Mucosa of rectum (tissue), 2 donors: ENCODE measurements around the gene GGT1.
"Not testable (repeated sequence)": the region's sequence is repeated elsewhere in the genome, so short reads cannot be mapped to it uniquely, and the experiment has no call there.

ENCODE experiments used
- H3K27ac ChIP-seq, 2 donors: one replicate each; pipeline ENCODE4 v1.7.0; 2013; ENCODE audit warnings: inconsistent platforms in 2 of 2, low read depth in 2 of 2, low read length in 2 of 2
- H3K27me3 ChIP-seq, 2 donors: one replicate each; pipeline ENCODE4 v1.7.0; 2013; ENCODE audit warnings: low read length in 2 of 2; ENCODE audit not compliant: control insufficient read depth in 2 of 2, insufficient read depth in 2 of 2
- H3K36me3 ChIP-seq, 2 donors: one replicate each; pipeline ENCODE4 v1.7.0; 2013; ENCODE audit warnings: low read length in 2 of 2; ENCODE audit not compliant: control insufficient read depth in 2 of 2, insufficient read depth in 2 of 2
- H3K4me1 ChIP-seq, 2 donors: one replicate each; pipeline ENCODE4 v1.7.0; 2013; ENCODE audit warnings: low read length in 2 of 2, mild to moderate bottlenecking in 1 of 2; ENCODE audit not compliant: control insufficient read depth in 2 of 2, insufficient read depth in 2 of 2
- H3K4me3 ChIP-seq, 2 donors: one replicate each; pipeline ENCODE4 v1.7.0; 2013; ENCODE audit warnings: low read length in 2 of 2
- H3K9ac ChIP-seq, 2 donors: one replicate each; pipeline ENCODE4 v1.7.0; 2013; ENCODE audit warnings: low read length in 2 of 2, low read depth in 1 of 2, mild to moderate bottlenecking in 1 of 2
- H3K9me3 ChIP-seq, 2 donors: one replicate each; pipeline ENCODE4 v1.7.0; 2013; ENCODE audit warnings: low read length in 2 of 2; ENCODE audit not compliant: control insufficient read depth in 2 of 2
- donor health status: healthy.
- donor health status: Normal muscosa, but diverticular disease.

Gene GGT1

DNA sequence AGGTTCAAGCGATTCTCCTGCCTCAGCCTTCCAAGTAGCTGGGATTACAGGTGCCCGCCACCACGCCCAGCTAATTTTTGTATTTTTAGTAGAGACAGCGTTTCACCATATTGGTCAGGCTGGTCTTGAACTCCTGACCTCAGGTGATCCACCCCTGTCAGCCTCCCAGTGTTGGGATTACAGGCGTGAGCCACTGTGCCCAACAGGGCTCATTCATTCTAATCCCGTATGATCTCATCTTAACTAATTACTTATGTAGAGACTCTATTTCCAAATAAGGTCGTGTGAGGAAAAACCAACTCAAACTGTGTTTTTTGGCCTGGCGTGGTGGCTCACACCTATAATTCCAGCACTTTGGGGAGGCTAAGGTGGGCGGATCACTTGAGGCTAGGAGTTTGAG is 5.9 kb upstream of the GGT1 start:
- peaks cover 18 to 27% of the 10 kb centered on the region in 2 donors for H3K4me1 ChIP-seq
- H3K27me3 ChIP-seq, H3K36me3 ChIP-seq, H3K9ac ChIP-seq, H3K9me3 ChIP-seq, H3K4me3 ChIP-seq, H3K27ac ChIP-seq: not testable (repeated sequence)

DNA sequence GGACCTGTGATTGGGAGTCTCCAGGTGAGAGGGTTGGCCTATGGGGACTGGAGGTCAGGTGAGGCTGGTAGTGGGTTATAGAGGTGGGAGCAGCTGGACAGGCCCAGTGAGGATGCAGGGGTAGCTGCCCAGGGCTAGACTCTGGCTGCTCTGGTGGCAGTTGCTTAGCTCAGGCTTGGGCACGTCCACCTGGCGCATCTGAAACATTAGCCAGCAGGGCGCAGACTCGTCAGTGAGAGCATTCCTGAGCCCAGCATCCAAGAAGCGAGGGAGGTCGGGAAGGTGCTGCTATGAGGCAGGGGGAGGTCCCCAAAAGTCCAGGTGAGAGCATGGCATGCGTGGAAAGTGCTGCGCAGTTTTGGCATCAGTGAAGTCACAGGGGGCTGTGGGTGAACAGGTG is 3.5 kb upstream of the GGT1 start:
- H3K36me3 ChIP-seq, result no peaks in the 10 kb centered on the region
- H3K27ac ChIP-seq, result no peak overlapping the region
- no peak overlapping the region for H3K9ac ChIP-seq
- H3K27me3 ChIP-seq, result no peaks in the 10 kb centered on the region
- H3K9me3 ChIP-seq, result no peaks in the 10 kb centered on the region
- no peak overlapping the region for H3K4me3 ChIP-seq
- peaks cover 15 to 17% of the 10 kb centered on the region in 2 donors for H3K4me1 ChIP-seq

DNA sequence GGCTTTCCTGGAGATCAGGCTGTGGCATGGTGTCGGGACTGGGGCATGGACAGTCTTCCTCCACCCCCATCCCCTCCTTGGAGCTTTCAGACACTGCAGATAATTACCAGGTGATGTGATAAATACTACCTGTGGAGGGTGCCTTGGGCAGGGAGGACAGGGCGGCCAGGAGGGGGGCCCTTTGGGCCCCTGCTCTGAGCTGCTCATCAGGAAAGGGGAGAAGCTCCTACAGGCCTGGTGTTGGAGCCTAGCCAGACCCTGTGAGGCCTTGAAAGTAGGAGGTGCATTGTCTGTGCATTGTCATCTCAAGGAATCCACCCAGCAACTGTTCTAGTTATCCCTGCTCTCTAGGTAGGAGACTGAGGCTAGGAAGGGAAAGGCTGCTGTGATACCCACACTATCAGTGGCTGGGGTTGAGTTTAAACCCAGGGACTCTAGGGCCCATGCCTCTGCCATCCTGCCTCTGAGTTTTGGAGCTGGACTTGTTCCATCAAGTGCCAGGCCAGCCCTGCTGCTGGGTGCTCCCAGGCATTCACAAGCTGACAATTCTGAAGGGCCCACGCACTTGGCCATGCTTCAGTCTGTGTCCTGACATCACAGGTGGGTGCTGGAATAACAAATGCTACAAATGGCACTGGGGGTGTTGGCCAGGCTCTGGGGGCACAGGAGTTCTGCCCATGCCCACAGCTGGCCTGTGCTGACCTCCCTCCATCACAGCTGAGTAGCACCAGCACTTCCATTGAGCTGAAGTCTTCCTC is 2.9 kb upstream of the GGT1 start:
- not testable (repeated sequence) for H3K4me3 ChIP-seq, H3K27ac ChIP-seq, H3K9me3 ChIP-seq, H3K27me3 ChIP-seq, H3K36me3 ChIP-seq, H3K9ac ChIP-seq
- H3K4me1 ChIP-seq, result peaks cover 15 to 16% of the 10 kb centered on the region in 2 donors

DNA sequence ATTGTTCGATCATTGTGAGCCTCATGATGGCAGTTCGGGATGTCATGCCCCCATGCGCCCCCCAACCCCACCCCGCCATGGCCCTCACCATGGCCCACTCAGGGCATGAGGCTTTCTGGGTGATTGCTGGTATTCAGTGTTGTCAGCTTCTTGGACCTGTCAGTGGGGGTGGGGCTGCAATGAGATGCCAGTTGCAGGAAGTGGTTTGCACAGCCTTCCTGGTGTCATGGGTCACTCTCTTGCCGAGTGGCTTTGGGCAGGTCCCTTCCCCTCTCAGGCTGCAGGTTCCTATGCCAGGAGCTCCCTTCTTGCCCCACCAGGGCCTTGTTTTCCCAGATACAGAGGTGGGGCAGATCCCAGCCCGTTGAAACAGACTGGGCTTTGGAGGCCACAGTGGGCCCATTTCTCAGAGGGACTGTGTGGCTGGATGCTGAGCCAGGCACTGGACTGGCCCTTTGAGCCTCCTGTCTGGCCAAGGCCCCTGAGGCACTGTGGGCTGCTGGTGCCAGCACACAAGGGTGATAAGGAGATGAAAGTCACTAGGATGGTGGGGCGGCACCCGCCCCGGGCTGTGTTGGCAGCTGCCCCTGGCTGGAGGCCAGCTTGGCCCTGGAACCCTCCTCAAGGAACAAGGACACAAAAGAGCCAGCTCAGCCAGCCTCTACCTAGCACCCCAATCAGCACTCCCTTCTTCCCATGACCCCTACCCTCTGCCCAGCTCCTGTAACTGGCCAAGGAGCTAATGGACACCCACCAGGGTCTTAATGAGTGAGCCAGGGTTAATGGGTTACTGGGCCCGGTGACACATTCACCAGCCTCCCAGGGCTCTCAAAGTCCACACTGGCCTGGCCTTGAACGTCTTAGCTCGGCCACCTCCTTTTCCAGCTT is 1.5 kb upstream of the GGT1 start:
- Histone ChIP-seq H3K9me3 (no peaks in the 10 kb centered on the region), H3K36me3 (no peaks in the 10 kb centered on the region), H3K27ac (peak overlapping the region; percentile 67 to 80), H3K4me3 (no peak overlapping the region), H3K4me1 (peaks cover 15 to 16% of the 10 kb centered on the region in 2 donors), H3K9ac (peak overlapping the region in 1 of 2 donors; percentile 44), H3K27me3 (no peaks in the 10 kb centered on the region)

DNA sequence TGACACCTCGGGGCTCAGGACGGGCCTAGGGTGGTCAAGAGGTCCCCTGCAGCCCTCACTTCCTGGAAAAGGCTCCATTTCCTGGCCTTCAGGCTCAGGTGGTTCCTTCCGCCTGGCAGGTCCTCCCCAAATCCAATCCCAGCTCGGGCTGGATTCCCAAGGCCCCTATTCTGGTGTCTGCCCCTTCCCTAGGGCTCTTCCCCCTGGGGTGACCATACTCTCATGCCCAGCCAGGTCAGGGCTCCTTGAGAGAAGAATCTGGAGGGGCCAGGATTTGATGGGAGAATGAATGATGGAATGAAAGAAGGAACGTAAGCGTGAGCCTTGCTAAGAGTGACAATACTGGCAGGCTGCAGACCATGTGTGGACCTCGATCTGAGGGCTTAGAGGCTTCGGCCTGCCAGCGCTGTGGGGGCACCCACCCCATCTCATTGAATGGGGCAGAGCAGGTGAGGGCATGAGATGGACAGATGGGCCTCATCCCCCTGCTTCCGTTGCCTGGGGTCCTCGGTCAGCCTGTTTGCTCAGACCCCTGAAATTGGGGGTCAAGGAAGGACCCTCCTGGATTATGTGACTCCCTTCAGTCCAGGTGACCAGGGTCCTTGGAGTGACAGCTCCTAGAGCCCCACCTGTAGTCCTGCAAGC is 766 bp upstream of the GGT1 start:
- H3K4me1 ChIP-seq, result peaks cover 15 to 16% of the 10 kb centered on the region in 2 donors
- not testable (repeated sequence) for H3K9me3 ChIP-seq, H3K27me3 ChIP-seq, H3K36me3 ChIP-seq, H3K4me3 ChIP-seq
- H3K27ac ChIP-seq, result peak overlapping the region; percentile 67 to 80
- peak overlapping the region in 1 of 2 donors; percentile 44 for H3K9ac ChIP-seq

DNA sequence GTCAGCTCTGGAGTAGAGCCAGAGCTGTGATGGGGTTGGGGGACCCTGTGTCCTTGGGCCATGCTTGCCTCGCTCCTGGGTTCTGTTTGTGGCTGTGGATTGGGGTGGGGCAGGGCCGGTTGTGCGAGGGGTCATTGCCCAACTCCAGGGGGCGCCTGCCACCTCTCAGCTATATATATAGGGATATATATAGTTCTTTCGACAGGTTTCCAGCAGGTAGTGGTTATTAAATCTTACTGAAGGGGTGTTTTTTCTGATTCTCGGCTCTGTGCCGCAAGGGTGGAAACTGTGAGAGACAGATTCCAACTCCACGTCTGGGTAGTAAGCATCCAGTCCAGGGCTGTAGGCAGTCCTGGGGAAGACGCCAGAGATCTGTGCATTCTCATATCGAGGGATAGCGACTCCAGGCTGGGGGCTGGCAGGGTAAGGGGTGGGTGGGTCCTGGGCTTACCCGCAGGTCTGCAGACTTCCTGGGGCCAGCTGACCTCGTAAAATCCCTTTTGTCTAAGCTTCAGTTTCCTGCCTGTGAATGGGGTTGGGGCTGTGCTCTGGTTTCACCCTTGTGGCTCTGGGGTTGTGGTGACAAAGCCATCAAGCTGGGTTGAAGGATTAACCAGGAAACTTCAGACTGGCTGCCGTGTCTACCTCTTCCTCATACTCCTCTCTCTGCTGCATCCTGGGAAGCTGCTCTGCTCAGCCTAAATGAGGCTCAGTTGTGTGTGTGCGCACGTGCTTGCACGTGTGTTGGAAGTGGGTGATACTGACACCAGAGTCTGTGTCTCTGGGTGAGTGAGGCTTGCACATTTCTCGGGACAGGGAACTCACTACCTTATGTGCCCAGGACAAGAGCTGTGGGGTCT is 1.0 kb downstream of the GGT1 start:
- H3K27ac ChIP-seq, result peak overlapping the region; percentile 52 to 58
- peak overlapping the region in 1 of 2 donors; percentile 47 for H3K9ac ChIP-seq

DNA sequence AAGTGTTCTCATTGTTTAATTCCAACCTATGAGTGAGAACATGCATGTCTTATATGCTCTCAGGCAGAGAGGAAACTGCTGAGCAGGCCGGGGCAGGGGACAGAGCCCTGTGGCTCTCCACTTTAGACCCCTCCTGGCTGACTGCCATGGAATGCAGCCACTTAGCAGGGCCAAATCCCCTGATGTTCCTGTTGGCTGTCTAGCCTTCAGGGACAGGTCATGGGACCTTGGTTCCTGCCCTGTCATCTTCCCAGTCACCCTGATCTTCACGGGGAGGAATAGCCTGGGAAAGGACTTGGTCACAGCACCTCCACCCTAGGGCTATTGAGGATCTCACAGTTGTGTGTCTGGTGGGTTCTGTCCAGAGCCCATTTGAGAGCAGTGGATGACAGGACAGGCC is 3.3 kb downstream of the GGT1 start:
- H3K9me3 ChIP-seq, H3K9ac ChIP-seq, H3K27me3 ChIP-seq, H3K36me3 ChIP-seq, H3K27ac ChIP-seq, H3K4me3 ChIP-seq: not testable (repeated sequence)
- peaks cover 10 to 16% of the 10 kb centered on the region in 2 donors for H3K4me1 ChIP-seq

More for the DNA sequence above, 1.0 kb downstream of the GGT1 start:
- not testable (repeated sequence) for H3K36me3 ChIP-seq, H3K9me3 ChIP-seq, H3K4me3 ChIP-seq, H3K27me3 ChIP-seq
- H3K4me1 ChIP-seq, result peaks cover 15 to 16% of the 10 kb centered on the region in 2 donors

DNA sequence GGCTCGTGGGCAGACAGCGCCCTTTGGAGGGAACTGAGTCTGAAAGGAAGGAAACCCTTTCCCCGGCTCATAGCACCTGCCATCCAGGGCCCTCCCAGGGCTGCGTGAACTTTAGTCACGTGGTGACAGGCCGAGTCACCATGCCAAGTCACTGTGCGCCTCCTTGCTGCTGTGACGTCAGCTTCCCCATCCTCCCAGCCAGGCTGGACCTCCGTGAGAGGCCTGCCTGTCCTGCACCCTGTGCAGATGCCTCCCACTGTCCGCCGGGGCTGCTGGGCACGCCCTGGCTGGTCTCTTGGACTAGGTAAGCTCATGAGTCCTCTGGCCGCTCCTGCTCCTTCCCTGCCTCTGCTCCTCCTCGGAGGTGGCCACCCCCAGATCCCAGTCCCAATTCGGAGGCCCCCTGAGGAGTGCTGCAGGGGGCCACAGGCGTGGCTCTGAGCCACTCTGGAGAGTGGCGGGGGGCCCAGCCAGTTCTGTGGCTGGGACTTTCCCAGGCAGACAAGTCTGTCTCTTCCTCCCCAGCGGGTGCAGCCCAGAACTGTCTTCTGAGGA is 4.5 kb downstream of the GGT1 start:
- H3K27me3 ChIP-seq, H3K9me3 ChIP-seq, H3K36me3 ChIP-seq, H3K4me1 ChIP-seq, H3K9ac ChIP-seq, H3K27ac ChIP-seq: not testable (repeated sequence)
- peak overlapping the region in 1 of 2 donors; percentile 13 for H3K4me3 ChIP-seq

DNA sequence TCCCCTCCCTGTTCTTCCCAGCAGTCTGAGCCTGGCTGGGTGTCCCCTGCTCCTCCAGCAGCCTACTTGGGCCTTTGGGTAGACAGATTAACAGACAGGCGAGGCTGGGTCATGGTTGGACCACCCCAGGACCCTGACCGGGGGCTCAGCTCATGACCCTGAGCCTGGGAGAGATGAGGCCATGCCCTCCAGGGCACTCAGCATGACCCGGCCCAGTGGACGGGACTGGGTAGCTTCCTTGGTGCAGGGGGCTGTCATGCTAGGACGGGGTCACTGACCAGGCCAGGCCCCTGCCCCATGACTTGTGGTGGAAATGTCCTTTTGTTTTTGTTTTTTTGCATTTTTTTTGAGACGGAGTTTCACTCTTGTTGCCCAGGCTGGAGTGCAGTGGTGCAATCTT is 5.3 kb downstream of the GGT1 start:
- H3K27ac ChIP-seq, H3K9me3 ChIP-seq, H3K9ac ChIP-seq, H3K4me1 ChIP-seq, H3K4me3 ChIP-seq, H3K27me3 ChIP-seq, H3K36me3 ChIP-seq: not testable (repeated sequence)
